ENCODE data around the gene TMPRSS11A.

The TMPRSS11A gene, protein sequence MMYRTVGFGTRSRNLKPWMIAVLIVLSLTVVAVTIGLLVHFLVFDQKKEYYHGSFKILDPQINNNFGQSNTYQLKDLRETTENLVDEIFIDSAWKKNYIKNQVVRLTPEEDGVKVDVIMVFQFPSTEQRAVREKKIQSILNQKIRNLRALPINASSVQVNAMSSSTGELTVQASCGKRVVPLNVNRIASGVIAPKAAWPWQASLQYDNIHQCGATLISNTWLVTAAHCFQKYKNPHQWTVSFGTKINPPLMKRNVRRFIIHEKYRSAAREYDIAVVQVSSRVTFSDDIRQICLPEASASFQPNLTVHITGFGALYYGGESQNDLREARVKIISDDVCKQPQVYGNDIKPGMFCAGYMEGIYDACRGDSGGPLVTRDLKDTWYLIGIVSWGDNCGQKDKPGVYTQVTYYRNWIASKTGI

DNA sequence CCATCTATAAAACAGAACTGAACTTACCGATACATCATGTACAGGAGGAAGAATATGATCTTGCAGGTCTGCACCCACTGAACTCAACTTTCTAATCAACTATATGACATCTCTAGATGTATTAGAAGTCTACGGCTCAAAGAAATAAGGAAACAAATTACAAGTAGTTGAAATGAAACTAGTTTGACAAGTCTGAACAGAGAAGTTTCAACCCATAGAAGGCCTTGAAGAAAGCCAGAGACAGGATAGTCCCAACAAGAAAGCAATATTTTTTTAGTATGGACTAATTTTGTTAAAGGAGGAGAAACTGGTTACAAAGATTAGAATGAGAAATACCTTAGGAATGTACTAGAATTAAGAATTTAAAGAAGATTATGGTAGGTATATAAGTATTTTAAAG lies at the start of gene TMPRSS11A:
TMPRSS11A (minus strand) TSS at position 138 of the 400 bp plus-strand sequence; CDS start at position 38, 100 bp downstream.
- DNase-seq: no peak

DNA sequence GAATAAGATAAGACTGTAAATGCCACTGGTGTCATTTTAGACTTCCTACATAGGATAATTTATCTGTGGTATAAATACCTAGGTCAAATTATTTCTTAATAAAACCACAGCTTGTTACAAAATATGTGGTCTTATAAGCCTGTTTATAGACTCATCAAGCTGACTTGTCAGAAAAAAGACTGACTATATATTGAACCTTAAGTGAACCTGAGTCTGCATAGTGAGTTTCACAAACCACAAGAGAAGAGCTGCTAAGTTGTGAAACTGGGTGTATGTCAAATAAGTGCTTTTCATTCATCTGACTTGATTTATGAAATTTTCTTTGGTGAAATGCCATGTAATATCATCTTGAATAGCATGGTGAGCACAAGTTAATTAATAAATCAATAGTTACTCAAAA lies 48.4 kb upstream of the TMPRSS11A start:
- DNase-seq: no peak

DNA sequence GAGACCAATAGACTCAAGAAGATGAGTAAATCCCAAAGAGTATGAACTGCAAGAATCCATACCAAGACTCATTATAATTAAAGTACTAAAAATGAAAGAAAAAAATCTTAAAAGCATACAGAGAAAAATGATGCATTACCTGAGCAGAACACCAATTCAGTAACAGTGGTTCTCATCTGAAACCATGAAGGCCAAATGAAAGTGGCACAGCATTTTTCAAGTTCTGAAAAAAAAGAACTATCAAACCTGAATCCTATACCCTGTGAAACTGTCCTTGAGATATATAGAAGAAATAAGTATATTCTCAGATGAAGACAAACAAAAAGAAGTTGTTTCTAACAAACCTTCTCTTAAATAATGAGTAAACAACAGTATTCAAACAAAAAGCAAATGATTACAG lies 39.6 kb upstream of the TMPRSS11A start:
- no peak for DNase-seq

DNA sequence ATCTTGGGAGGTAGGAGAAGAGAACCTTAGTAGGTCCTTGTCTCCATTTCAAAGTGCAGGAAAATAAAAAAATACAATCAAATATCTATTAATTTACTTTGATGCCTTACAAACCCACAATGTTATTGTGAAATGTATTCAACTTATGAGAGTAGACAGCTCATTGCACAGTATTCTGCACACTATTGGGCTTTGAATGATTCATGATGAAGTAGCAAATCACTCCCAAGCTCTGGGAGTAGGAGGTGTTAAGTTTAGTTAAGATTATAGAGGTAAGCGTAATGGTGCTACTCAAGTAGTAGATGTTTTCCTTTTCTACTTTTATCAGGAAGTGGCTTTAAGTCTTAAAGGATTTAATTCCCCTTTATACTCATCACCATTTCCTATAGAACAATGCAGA lies 32.8 kb upstream of the TMPRSS11A start:
- DNase-seq: no peak

DNA sequence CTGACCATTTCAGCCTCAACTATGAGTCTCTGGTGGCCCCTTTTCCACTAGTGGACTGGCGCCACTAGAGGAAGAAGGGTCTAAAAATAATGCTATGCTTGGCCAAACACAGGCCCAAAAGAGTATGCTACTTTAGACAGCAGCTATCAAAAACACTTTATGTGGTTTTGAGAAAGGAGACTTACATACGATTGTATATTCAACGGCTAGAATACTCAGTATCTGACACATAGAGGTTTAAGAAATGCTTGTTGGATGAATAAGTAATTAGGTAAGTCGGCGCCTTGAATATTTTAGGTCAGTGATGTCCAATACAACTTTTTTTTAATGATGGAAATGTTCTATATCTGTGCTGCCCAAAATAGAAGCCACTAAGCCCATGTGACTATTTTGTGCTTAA lies 25.7 kb upstream of the TMPRSS11A start:
- DNase-seq: no peak

DNA sequence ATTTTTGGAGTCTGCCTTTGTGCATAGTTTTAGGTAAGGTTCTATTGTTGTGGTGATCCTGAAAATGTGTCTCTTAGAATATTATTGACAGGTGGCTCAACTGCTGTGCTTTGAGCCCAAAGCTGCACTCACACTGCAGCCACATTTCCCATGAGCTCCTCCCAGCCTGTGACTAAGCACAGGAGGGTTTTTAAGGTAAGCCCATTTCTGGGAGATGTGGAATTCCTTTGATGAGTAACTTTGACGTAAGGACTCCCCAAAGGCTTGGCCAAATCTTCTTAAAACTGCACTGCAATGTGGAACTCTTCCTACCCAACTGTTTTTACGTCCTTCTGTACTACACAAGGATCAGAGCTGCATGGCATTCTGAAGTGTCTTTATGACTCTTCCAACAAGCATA lies 20.0 kb upstream of the TMPRSS11A start:
- DNase-seq: no peak

DNA sequence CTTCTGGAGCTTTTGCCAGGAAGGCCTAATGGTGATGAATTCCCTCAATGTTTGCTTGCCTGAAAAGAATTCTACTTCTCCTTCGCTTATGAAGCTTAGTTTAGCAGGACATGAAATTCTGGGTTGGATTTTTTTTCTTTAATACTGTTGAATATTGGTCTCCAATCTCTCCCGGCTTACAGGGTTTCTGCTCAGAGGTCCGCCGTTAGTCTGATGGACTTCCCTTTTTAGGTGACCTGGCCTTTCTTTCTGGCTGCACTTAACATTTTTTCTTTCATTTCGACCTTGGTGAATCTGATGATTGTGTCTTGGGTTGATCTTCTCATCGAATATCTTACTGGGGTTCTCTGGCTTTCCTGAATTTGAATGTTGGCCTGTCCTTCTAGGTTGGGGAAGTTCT lies 17.2 kb upstream of the TMPRSS11A start:
- DNase-seq: no peak

DNA sequence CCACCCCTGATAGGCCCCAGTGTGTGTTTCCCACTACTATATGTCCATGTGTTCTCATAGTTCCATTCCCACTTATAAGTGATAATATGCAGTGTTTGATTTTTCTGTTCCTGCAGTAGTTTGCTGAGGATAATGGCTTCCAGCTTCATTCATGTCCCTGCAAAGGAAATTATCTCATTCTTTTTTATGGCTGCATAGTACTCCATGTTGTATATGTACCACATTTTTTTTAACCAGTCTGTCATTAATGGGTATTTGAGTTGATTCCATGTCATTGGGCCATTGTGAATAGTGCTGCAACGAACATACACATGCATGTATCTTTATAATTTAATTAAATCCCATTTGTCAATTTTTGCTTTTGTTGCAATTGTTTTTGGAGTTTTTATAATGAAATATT lies 10.3 kb upstream of the TMPRSS11A start:
- DNase-seq: no peak

DNA sequence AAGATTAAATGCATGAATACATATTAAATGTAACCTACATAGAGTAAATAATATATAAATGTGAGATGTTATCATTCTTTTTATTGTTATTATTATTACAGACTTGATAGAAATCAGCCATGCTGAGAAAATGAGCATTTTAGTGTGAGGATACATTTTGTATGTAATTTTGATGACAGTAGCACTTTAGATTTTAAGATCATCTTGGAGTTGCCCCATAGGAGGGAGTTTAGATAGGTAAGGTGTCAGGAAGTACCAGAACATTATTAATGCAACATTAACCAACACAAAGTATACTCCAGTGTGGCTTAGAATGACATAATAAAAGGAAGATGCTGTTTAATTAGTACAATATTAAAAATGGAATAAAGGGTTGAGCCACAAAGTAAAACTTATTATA lies 8.4 kb downstream of the TMPRSS11A start:
- no peak for DNase-seq

DNA sequence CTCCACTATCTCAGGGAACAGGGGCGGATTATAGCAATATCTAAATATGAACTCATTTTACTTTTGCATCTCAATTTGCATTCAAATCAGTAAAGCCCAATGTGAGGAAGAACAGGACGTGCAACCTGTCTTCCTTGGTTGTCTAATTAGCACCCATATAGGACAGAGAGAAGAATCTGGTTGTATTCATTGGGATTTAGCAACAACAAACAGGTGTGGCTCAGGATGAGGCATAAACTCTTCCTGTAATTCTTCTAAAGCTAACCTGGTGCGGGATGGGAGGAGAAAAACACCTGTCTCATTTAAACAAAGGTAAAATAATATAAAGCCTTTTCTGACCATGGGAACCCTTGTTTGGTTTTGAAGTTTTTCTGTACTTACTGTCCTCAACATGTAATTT lies 22.2 kb downstream of the TMPRSS11A start:
- DNase-seq: no peak

DNA sequence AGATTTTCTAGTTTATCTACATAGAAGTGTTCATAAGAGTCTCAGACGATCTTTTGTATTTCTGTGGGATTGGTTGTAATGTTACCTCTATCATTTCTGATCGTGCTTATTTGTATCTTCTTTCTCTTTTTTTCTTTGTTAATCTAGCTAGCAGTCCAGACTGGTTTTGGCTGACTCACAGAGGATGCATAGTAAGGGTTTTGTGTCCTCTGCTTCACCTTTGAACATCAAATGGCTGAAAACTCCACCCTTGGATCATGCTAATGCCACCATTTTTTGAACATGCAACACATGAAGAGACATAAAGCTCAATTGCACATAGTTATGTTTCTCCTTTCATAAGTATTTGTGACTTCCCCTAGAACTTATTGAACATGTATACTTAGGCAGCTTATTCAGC lies 22.8 kb downstream of the TMPRSS11A start:
- no peak for DNase-seq

DNA sequence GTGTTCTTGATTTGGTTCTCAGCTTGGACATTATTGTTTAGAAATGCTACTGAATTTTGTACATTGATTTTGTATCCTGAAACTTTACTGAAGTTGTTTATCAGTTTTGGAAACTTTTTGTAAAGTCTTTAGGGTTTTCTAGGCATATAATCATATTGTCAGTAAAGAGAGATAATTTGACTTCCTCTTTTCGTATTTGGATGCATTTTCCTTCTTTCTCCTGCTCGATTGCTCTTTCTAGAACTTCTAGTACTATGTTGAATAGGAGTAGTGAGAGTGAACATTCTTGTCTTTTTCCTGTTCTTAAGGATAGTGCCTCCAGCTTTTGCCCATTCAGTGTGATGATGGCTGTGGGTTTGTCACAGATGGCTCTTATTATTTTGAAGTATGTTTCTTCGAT lies 24.1 kb downstream of the TMPRSS11A start:
- DNase-seq: no peak

DNA sequence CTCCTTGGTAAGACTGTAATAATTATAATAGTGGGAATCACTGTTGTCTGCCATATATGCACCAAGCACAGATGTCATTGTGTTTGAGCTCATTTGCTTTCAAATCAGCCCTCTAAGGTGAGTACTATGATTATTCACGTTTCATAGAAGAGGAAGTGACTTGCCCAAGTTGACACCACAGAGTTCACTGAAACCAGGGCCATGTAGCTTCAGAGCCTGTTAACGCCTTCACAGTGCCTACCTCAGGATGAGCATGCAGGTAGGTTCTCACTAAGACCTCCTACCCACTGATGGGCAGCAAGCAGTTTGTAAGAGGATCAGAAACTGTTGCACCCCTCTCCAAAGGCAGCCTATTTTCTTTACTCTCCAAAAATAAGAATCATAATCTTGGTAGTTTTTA lies 27.4 kb downstream of the TMPRSS11A start:
- no peak for DNase-seq

DNA sequence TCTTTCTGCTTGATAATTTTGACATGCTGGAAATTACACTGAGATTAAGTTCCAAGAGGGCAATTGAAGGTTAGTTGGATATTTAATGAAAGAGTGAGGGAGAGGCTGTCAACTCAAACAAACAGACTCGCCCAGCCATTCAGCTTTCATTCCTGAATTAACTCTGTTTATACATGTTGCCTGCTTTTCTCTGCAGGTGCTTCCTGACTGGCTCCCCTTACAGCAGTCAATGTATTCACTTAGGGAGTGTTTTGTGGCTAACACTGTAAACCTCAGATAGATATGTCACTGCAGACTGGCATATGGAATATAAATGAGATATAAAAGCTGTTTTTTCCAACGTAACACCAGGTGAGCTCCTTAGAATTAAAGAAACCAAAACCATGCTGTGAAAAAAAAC lies 28.7 kb downstream of the TMPRSS11A start:
- no peak for DNase-seq

DNA sequence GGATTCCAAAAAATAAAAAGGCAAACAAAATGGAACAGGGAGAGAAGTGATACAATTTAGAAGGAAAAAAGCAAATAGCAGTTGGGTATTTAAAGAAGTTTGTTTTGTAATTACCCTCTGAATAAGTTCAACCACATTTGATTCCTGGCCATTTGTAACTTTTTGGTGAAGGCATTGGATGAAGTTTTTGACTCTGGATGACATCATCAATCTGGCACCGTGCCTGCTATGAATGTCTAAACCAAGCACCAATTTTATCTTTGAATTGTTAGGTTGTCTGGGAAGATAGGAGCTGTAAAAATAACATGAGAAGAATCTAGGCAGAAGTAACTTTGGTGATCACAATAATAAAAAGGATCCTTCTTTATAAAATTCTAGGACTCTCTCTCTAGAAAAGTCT lies 29.5 kb downstream of the TMPRSS11A start:
- no peak for DNase-seq

DNA sequence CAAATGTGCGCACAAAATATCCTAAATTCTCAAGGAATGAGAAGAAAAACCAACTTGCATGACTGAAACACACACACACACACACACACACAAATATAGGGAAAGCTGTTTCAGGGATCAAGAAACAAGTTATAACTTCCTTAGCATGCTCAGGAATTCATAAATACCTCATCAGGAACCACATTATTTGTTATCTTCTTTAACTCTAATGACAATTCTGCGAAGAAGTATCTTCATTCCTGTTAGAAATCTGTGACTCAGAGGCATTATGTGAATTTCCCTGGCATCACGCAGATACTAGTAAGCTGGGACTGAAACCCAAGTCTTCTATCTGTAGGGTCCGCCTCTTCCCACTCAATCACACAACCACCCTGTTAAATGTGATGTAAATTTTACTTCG lies 30.3 kb downstream of the TMPRSS11A start:
- no peak for DNase-seq

DNA sequence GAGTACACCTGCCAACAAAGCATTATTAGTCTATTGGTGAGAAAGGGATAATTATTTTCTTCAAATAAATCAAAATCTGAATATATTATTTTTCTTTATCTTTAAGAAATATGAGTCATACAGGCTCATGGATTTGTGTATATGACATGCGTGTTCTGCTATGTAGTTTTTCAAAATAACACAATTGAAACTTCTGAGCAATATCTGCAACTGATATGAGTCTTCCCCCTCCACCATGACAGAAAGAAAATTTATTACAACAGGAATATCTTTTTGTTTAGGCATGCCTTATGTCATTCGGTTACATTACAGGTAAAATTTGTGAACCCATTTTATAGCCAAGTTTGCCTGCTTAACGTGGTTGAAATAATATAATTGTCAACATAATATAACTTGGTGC lies 32.0 kb downstream of the TMPRSS11A start:
- no peak for DNase-seq

DNA sequence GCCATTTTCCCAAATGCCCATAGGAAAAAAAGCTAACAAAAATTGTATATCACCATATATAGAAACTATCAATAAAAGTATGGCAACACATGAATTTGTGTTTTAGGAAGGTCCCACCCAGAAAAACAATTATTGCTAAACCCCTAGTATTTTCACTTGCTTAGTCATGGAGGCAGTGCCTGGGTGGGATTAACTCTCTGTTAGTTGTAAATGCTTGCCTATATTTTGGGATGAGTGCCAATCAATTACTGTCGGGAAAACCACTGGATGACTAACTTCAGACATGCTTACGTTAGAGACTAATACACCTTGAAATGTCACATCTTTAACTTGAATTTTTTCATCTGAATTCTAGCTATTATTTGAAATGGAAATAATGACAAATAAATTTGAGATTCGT lies 33.9 kb downstream of the TMPRSS11A start:
- DNase-seq: no peak

DNA sequence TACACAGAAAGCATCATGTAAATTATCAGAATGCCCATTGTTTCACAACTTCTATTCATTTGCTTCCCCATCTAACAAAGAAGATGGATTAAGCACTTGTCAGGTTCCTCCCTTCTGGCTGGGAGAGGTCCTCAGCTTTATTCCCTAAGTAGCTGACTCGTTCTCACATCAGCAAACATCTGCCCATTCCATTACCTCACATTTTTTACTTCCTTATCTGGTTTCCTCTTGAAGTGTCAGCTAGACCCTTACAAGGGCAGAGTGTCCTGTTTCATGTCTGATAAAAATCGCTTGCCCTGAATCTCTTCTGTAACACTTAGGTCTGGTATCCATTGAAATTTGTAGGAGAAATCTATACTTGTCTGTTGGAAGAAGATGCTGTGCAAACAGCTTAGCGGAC lies 34.7 kb downstream of the TMPRSS11A start:
- DNase-seq: no peak

DNA sequence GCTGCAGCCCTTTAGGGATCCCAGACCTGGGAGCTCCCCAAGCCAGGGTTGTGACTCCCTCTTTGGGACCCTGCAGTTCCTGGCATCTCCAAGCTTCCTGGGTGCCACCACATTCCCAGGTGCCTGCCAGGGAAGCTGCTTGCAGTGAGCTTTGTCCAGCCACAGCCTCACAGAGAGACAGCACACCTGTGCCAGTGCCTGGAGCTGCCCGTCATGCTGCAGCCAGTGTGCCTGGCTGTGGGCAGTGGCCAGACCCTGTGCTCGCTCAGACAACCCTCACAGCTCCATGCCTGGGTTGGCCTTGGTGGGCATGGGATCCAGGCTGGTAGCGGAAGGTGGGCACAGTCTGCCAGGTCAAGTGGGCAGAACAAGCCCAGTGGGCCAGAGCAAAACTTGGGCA lies 36.0 kb downstream of the TMPRSS11A start:
- no peak for DNase-seq

DNA sequence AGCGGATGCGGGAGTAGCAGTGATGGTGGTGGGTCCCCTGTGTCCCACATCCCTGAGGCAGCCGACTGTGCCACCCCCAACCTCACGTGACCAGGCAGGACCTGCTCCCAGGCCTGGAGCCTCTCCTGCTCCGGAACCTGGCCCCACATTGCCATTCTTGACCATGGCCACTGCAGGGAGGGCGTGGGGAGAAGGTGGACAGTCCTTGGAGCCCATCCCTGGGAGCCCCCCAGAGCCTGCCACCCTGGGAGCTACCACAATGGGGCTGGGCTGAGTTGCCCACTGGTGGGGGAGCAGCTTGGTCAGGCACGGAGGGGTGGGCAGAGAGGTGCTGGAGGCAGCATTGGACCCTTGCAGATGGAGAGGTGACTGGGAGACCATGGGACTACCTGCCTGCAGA lies 36.8 kb downstream of the TMPRSS11A start:
- DNase-seq: no peak

DNA sequence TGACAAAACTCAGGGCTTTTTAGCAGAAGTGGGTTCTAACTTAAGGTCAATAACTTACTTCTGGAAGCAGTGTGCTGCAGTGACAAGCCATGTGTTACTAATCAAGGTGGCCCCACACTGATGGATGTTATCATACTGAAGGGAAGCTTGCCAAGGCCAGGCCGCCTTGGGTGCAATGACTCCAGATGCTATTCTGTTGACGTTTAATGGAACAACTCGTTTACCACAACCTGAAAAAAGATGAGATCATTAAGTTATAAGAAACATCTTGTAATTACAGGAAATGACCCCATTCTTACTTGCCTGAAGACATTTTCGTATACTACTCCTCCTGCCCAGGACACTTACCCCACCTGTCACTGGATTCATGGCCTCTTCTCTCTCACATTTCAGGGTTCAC lies 40.6 kb downstream of the TMPRSS11A start:
- DNase-seq: no peak

DNA sequence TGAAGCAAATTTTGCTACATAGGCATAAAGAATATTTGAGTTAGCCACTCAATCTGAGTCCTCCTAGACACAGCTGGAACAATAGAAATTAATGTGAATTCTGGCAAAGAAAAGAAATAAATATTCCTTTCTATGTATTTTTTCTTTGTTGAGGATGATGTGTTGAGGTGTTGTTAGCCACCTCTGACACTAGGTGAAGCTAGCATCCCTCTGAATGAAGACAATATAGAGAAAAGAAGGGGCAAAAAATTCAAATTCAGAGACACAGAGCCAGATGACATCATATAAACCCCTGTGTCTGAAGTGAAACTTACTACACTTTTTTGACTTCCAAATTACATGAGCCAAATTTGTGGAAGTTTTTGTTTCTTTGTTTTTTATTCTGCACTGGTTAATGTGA lies 44.9 kb downstream of the TMPRSS11A start:
- no peak for DNase-seq

DNA sequence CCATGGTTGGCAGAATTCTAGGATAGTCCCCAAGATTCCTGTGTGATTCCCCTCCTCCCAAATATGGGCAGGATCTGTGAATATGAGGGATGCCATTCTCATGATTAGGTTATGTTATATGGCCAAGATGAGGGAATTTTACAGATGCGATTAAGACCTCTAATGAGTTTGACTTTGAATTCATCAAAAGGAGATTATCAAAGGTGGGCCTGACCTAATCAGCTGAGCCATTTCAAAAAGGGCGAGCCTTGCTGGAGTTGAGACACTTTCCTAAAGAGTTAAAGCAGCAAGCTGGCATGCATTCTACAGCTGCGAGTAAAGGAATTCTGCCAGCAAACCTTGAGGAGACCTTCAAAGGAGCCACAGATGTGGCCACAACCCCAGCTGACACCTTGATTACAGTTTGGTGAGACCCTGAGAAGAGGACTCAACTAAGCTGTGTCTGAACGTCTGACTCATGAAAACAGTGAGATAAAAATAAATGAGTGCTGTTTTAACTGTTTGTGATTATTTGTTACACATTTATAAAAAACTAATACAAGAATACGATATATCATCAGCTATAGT lies 47.8 kb downstream of the TMPRSS11A start:
- DNase-seq: no peak

DNA sequence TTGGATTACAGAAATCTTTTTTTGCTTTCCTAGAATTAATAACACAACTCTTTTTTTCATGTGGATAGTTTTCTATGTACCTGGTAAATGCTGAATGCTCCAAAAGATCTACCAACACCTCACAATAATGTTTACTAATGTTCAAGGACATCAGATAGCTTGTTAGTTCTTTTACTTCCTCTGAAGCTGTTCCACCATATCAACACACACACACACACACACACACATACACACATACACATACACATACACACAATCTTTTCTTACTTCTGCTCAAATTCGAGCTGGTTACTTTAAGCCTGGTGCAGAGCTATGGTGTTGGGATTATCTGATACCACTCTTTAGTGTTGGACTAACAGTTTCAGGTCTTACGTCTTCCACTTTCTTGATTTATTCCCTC lies 51.2 kb downstream of the TMPRSS11A start:
- no peak for DNase-seq

All from C1 segment of cervical spinal cord (tissue), 14 donors.